H9 (cell line): Measurements from ENCODE around the gene TRIO. TPM values are rescaled to one million over a fixed set of nuclear protein-coding genes. Genes with fewer than 3 reads are reported as not detected.
"Not testable (repeated sequence)": the region's sequence is repeated elsewhere in the genome, so short reads cannot be mapped to it uniquely, and the experiment has no call there.

Experiments used
- DNase-seq: peaks from one replicate; pipeline ENCODE4 v3.0.0-alpha.2; 2017
- H2AFZ ChIP-seq: one replicate; pipeline ENCODE4 v1.6.1; 2013; ENCODE audit warnings: mild to moderate bottlenecking, low read length, control low read depth, moderate library complexity
- H2AK5ac ChIP-seq: 2 replicates; pipeline ENCODE4 v1.6.1; 2013; ENCODE audit warnings: low read length, control low read depth, mixed read lengths; ENCODE audit not compliant: insufficient read length
- H2BK120ac ChIP-seq: one replicate; pipeline ENCODE4 v1.6.1; 2013; ENCODE audit warnings: low read depth, mild to moderate bottlenecking, low read length, control low read depth, inconsistent platforms; ENCODE audit not compliant: poor library complexity, severe bottlenecking
- H2BK12ac ChIP-seq: 2 replicates; pipeline ENCODE4 v1.6.1; 2013; ENCODE audit warnings: low read length, control low read depth, mixed read lengths, low read depth; ENCODE audit not compliant: insufficient read length
- H2BK15ac ChIP-seq: 2 replicates; pipeline ENCODE4 v1.6.1; 2013; ENCODE audit warnings: low read depth, low read length, control low read depth
- H2BK20ac ChIP-seq: one replicate; pipeline ENCODE4 v1.6.1; 2013; ENCODE audit warnings: low read depth, mild to moderate bottlenecking, low read length, control low read depth, inconsistent platforms; ENCODE audit not compliant: poor library complexity, severe bottlenecking
- H2BK5ac ChIP-seq: 2 replicates; pipeline ENCODE4 v1.6.1; 2013; ENCODE audit warnings: low read length, control low read depth, mixed read lengths; ENCODE audit not compliant: insufficient read length
- H3K14ac ChIP-seq: 2 replicates; pipeline ENCODE4 v1.6.1; 2013; ENCODE audit warnings: low read length, control low read depth; ENCODE audit not compliant: insufficient read depth
- H3K18ac ChIP-seq: 2 replicates; pipeline ENCODE4 v1.6.1; 2013; ENCODE audit warnings: low read depth, mild to moderate bottlenecking, mixed read lengths, low read length, control low read depth; ENCODE audit not compliant: insufficient read length
- H3K23ac ChIP-seq: 2 replicates; pipeline ENCODE4 v1.6.1; 2013; ENCODE audit warnings: low read length, control low read depth, mixed read lengths, low read depth; ENCODE audit not compliant: insufficient read length
- H3K23me2 ChIP-seq: 2 replicates; pipeline ENCODE4 v1.6.1; 2013; ENCODE audit warnings: low read depth, mild to moderate bottlenecking, mixed read lengths, low read length, control low read depth; ENCODE audit not compliant: insufficient read length, poor library complexity, severe bottlenecking
- H3K27ac ChIP-seq: 2 replicates; pipeline ENCODE4 v1.5.1; 2013; ENCODE audit warnings: low read length, control low read depth, mixed read lengths, low read depth; ENCODE audit not compliant: insufficient read length
- H3K27me3 ChIP-seq: 2 replicates; pipeline ENCODE4 v1.6.1; 2013; ENCODE audit warnings: low read length, control low read depth, inconsistent platforms; ENCODE audit not compliant: insufficient read depth
- H3K4ac ChIP-seq: 2 replicates; pipeline ENCODE4 v1.6.1; 2013; ENCODE audit warnings: low read depth, mild to moderate bottlenecking, control low read depth, inconsistent platforms, low read length, moderate library complexity
- H3K4me1 ChIP-seq: 2 replicates; pipeline ENCODE4 v1.6.1; 2013; ENCODE audit warnings: low read length, control low read depth, inconsistent platforms; ENCODE audit not compliant: insufficient read depth
- H3K4me2 ChIP-seq: 2 replicates; pipeline ENCODE4 v1.6.1; 2013; ENCODE audit warnings: low read length, control low read depth, mixed read lengths; ENCODE audit not compliant: insufficient read length, insufficient read depth
- H3K56ac ChIP-seq: 2 replicates; pipeline ENCODE4 v1.6.1; 2013; ENCODE audit warnings: low read depth, mild to moderate bottlenecking, mixed read lengths, low read length, control low read depth; ENCODE audit not compliant: insufficient read length
- H3K79me1 ChIP-seq: 2 replicates; pipeline ENCODE4 v1.6.1; 2013; ENCODE audit warnings: low read depth, mild to moderate bottlenecking, moderate library complexity, low read length, control low read depth, inconsistent platforms; ENCODE audit not compliant: insufficient read depth, poor library complexity, severe bottlenecking
- H3K79me2 ChIP-seq: 2 replicates; pipeline ENCODE4 v1.6.1; 2013; ENCODE audit warnings: low read length, control low read depth, inconsistent platforms; ENCODE audit not compliant: insufficient read depth
- H3K9ac ChIP-seq: 2 replicates; pipeline ENCODE4 v1.6.1; 2013; ENCODE audit warnings: low read length, control low read depth, mixed read lengths; ENCODE audit not compliant: insufficient read length; ENCODE audit errors: extremely low read depth
- H3K9me3 ChIP-seq: one replicate; pipeline ENCODE4 v1.6.1; 2013; ENCODE audit warnings: low read depth, low read length, inconsistent platforms; ENCODE audit not compliant: control insufficient read depth
- H3T11ph ChIP-seq: one replicate; pipeline ENCODE4 v1.6.1; 2013; ENCODE audit warnings: mild to moderate bottlenecking, low read length, control low read depth, inconsistent platforms
- H4K20me1 ChIP-seq: one replicate; pipeline ENCODE4 v1.6.1; 2013; ENCODE audit not compliant: control insufficient read depth, insufficient read length, insufficient read depth
- H4K5ac ChIP-seq: 2 replicates; pipeline ENCODE4 v1.6.1; 2013; ENCODE audit warnings: low read depth, mild to moderate bottlenecking, mixed read lengths, low read length, control low read depth; ENCODE audit not compliant: insufficient read length
- H4K8ac ChIP-seq: replicated peaks from 2 replicates; pipeline ENCODE4 v1.6.1; 2013; ENCODE audit warnings: low read length, control low read depth, mixed read lengths, low read depth; ENCODE audit not compliant: insufficient read length
- H4K91ac ChIP-seq: 2 replicates; pipeline ENCODE4 v1.6.1; 2013; ENCODE audit warnings: low read depth, mild to moderate bottlenecking, moderate library complexity, mixed read lengths, low read length, control low read depth; ENCODE audit not compliant: insufficient read length
- H3K27ac Mint-ChIP-seq, 3 experiments: 2 replicates in 2 of 3; 3 replicates in 1 of 3; pipeline ENCODE4 v1.8.0; 2020 to 2021; ENCODE audit warnings: mixed read lengths in 3 of 3, mild to moderate bottlenecking in 1 of 3, moderate library complexity in 1 of 3
- H3K27me3 Mint-ChIP-seq: 2 replicates; pipeline ENCODE4 v1.8.0; 2021; ENCODE audit warnings: low read depth, mild to moderate bottlenecking, moderate library complexity, mixed read lengths
- H3K36me3 Mint-ChIP-seq, 3 experiments: 2 replicates in 2 of 3; 3 replicates in 1 of 3; pipeline ENCODE4 v1.8.0; 2020 to 2021; ENCODE audit warnings: low read depth in 3 of 3, mixed read lengths in 3 of 3; ENCODE audit not compliant: insufficient read depth in 1 of 3
- H3K4me1 Mint-ChIP-seq, 2 experiments: 2 replicates each; pipeline ENCODE4 v1.8.0; 2020; ENCODE audit warnings: mixed read lengths in 2 of 2
- H3K4me3 Mint-ChIP-seq, 2 experiments: 2 replicates in 1 of 2; 3 replicates in 1 of 2; pipeline ENCODE4 v1.8.0; 2020 to 2021; ENCODE audit warnings: mild to moderate bottlenecking in 2 of 2, mixed read lengths in 2 of 2, moderate library complexity in 1 of 2
- H3K9me3 Mint-ChIP-seq, 2 experiments: 2 replicates in 1 of 2; 3 replicates in 1 of 2; pipeline ENCODE4 v1.8.0; 2020; ENCODE audit warnings: mild to moderate bottlenecking in 2 of 2, mixed read lengths in 2 of 2, moderate library complexity in 1 of 2
- CTCF ChIP-seq: fragments of 200-600 bp; sonication (generic); conservative IDR thresholded peaks from 3 replicates; pipeline ENCODE4 v1.8.0; 2021; ENCODE audit warnings: antibody characterized with exemption, mild to moderate bottlenecking
- WGBS: extraction: QIAGEN DNeasy Blood & Tissue Kit; methylation state at CpG from one replicate; pipeline ENCODE4 v1.1.7; 2013; ENCODE audit warnings: missing lambda C conversion rate, low lambda C conversion rate, mixed read lengths; ENCODE audit not compliant: insufficient read length; ENCODE audit errors: extremely low coverage; 5-methylcytosine and 5-hydroxymethylcytosine counted together
- total RNA-seq: library from RNA; stranded (reverse); gene quantifications from 2 replicates; pipeline ENCODE4 v1.2.1, GENCODE V29; 2021

TRIO gene
- total RNA-seq, 1 experiment from 2014 or later, result 87.8 TPM

- Histone ChIP-seq H3K9me3 (no peaks in the 10 kb centered on the region), H2BK12ac (no peak overlapping the region), H4K5ac (no peak overlapping the region), H3K27me3 (no peaks in the 10 kb centered on the region), H3K14ac (no peak overlapping the region), H3K56ac (no peak overlapping the region), H4K20me1 (no peaks in the 10 kb centered on the region), H3K79me2 (peaks cover 15% of the 10 kb centered on the region; the same call in 1 of the 2 replicates), H3K4me2 (no peak overlapping the region), H3K23me2 (no peaks in the 10 kb centered on the region), H2AK5ac (no peak overlapping the region), H3K4me1 (peaks cover 2% of the 10 kb centered on the region; the same call in 1 of the 2 replicates), H3K79me1 (peaks cover 6% of the 10 kb centered on the region), H3K23ac (no peak overlapping the region), H3K27ac (no peak overlapping the region), H2BK120ac (no peak overlapping the region), H3T11ph (no peak overlapping the region), H3K18ac (no peak overlapping the region), H2AFZ (no peak overlapping the region), H3K9ac (no peak overlapping the region), H4K8ac (no peak overlapping the region), H4K91ac (no peak overlapping the region), H3K4ac (no peak overlapping the region), H2BK15ac (no peak overlapping the region), H2BK5ac (no peak overlapping the region), H2BK20ac (no peak overlapping the region)
- Mint-ChIP-seq H3K27ac (no peak overlapping the region; a peak in 2 of 7 replicates), H3K4me1 (peaks cover 33 to 34% of the 10 kb centered on the region in 2 experiments), H3K9me3 (no peaks in the 10 kb centered on the region), H3K27me3 (no peaks in the 10 kb centered on the region), H3K36me3 (no peaks in the 10 kb centered on the region), H3K4me3 (no peak overlapping the region)
- no peak for DNase-seq
- WGBS, result no CpG with 5 or more reads among the region's 11 CpGs
- TF ChIP-seq CTCF, result no peak
These were observed 63.0 kb downstream of the TRIO start for GRCh38 chr5:14206028-14206725.

GRCh38 chr5:14207428-14207827 is 64.3 kb downstream of the TRIO start:
- H3K27ac ChIP-seq, H3K23me2 ChIP-seq, H3K27me3 ChIP-seq, H3K36me3 Mint-ChIP-seq, H4K5ac ChIP-seq, H3K79me1 ChIP-seq, H3K9me3 Mint-ChIP-seq, H4K20me1 ChIP-seq, H3K27me3 Mint-ChIP-seq, H3K18ac ChIP-seq, H3K4me3 Mint-ChIP-seq, H3K9me3 ChIP-seq, H3K27ac Mint-ChIP-seq, H3K9ac ChIP-seq, H3K4ac ChIP-seq, H4K8ac ChIP-seq, H3K56ac ChIP-seq, H2BK120ac ChIP-seq, H3K4me1 ChIP-seq, H2BK5ac ChIP-seq, H2BK12ac ChIP-seq, H2BK20ac ChIP-seq, H2BK15ac ChIP-seq, DNase-seq, H3K4me2 ChIP-seq, H3K23ac ChIP-seq, H4K91ac ChIP-seq, H3T11ph ChIP-seq, H2AFZ ChIP-seq, H3K14ac ChIP-seq, H2AK5ac ChIP-seq: not testable (repeated sequence)
- whole genome bisulfite sequencing, result no CpG with 5 or more reads among the region's 3 CpGs
- H3K79me2 ChIP-seq, result peaks cover 19% of the 10 kb centered on the region; the same call in 1 of the 2 replicates
- peaks cover 29 to 31% of the 10 kb centered on the region in 2 experiments for H3K4me1 Mint-ChIP-seq
